GM03348 (cell line): ENCODE data around the gene ZNF853.
"Not testable (repeated sequence)": the region's sequence is repeated elsewhere in the genome, so short reads cannot be mapped to it uniquely, and the experiment has no call there.

ENCODE experiments used
- DNase-seq: peaks from one replicate; pipeline ENCODE4 v3.0.0; 2012; ENCODE audit warnings: low spot score

ZNF853 gene

DNA sequence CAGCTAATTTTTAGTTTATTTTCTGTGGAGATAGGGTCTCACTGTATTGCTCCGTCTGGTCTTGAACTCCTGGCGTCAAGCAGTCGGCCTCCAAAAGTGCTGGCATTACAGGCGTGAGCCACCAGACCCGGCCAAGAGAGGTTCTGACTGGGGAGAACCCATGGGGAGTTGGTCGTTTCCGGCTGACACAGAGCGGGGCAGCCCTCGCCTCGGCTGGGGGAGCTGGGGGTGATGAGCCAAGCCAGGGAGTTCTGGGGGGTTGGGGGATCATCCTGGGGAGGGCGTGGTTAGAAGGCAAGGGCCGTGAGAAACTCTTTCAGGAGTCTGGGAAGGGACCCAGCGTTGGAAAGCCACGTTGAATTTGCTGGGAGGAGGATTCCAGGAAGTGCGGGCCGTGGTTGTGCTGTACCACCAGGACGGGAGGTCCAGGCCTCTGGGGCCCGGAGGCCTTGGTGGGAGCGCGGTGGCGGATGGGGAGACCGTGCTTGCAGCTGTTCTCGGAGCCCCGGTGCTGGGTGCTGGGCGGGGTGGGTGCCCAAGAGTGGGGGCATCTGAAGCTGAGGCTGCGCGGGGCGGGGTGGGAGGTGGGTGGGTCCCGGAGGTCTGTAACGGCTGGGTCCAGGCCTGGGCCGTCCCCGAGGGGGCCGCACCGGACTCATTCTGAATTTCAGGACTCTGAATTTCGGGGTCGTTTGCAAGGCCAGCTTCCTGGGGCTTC, 8.4 kb upstream of the ZNF853 start:
- no peak for DNase-seq

DNA sequence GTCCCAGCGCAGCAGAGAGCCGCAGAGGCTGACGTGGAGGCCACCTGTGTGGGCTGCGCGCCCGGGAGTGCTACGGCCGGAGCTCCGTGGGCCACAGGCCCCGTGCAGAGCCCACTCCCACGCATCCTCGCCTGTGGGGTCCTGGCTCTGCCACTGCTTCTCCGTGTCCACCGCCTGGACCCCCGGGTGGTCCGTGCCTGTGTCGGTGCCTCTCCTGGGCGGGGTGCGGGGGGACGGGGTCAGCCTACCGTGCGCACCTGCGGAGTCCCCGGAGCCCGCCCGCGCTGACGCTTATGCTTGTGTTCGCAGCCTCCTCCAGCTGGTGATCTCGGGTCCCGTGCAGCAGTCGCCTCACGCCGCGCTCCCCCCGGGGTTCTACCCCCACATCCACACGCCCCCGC, 7.8 kb upstream of the ZNF853 start:
- no peak for DNase-seq

DNA sequence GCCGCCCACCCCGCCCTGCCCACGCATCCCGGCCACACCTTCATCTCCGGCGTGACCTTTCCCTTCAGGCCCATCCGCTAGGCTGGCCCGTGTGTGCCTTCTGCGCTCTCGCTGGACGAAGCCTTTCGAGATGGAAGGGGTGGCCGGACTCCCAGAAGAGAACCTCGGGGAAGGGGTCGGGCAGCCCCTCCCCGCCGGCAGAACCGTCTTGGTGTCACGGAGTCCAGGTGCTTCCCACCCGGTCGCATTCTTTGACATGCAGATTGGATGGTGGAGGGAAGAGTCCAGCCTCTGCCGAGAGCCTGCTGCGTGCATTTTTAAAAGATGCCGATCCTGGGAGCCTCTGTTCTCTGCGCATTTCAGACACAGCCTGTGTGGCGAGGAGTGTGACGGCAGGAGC, 7.3 kb upstream of the ZNF853 start:
- DNase-seq, result no peak

DNA sequence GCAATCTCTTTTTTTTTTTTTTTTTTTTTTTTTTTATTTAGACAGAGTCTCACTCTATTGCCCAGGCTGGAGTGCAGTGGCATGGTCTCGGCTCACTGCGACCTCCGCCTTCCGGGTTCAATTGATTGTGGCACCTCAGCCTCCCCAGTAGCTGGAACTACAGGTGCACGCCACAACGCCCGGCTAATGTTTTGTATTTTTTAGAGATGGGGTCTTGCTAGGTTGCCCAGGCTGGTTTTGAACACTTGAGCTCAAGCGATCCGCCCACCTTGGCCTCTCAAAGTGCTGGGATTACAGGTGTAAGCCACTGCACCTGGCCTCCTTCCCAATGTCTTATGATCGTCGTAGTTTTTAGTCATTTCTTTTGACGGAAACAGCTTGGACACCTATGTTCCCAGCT, 6.6 kb upstream of the ZNF853 start:
- DNase-seq, result no peak

DNA sequence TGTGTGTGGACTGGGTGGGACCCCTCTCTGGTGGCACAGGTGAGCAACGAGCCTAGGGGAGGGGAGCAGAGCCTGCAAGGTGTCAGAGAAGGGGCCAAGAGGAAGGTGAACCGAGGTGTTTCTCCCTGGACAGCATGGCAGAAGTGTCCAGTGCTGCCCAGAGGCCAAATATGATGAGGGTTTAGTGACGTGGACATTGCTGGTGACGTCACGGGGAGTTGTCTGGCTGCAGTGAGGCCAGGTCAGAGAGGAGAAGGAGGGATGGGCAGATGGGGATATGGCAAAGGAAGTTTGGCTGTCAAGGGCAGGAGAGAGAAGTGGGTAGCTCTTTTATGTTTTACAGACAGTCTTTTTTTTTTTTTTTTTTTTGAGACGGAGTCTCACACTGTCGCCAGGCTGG, 2.6 kb upstream of the ZNF853 start:
- no peak for DNase-seq

DNA sequence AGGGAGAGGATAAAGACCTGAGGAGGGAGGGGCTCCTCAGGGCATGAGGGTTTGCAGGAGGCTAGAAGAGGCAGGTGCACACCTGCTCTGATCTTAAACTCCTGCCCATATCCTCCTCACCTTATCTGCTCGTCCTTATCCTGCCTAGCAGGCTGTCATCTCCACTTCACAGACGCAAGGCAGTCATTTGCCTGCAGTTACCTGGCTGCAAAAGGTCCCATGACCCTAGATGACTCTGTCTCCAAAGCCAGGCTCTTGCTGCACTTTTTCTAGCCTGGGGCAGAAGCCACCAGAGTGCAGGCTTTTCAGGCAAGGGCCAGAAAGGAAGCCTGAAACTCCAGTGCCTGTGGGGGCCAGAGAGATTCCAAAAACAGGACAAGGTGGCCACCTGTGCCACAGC, 1.7 kb upstream of the ZNF853 start:
- DNase-seq, result no peak

DNA sequence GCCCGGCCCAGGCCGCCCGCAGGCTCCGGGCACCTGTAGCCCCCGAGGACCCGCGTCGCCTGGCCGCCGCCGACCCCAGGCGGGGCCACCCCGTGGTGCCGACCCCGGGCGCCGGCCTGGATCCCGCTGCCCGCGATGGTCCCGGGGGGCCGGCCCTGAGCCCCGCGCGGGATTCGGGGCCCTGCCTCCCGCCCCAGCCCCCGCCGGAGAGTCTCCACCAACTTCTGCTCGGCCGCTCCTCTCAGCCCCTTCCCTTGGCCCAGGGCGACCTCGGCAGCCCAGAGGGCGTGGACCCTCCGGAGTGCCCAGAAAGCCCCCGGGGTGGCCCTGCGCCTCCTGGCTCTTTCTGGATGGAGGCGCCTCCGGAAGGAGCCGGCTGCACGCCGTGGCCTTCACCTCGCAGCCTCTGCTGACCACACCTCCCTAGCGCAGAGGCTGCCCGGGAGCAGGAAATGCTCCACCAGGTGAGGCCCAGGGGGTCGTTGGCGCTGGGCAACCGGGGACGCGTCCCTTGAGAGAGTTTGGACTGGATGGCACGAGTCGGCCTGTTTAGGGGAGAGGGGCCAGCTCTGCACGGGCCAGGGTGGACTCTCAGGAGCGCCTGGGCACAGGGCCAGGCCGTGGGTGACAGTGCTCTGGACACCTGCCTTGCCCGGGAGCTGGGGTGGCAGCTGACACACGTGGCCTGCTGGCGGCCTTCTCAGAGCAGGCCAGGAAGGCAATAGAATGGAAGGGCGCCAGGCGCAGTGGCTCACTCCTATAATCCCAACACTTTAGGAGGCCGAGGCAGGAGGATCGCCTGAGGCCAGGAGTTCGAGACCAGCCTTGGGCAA, 529 bp downstream of the ZNF853 start:
- DNase-seq, result no peak

DNA sequence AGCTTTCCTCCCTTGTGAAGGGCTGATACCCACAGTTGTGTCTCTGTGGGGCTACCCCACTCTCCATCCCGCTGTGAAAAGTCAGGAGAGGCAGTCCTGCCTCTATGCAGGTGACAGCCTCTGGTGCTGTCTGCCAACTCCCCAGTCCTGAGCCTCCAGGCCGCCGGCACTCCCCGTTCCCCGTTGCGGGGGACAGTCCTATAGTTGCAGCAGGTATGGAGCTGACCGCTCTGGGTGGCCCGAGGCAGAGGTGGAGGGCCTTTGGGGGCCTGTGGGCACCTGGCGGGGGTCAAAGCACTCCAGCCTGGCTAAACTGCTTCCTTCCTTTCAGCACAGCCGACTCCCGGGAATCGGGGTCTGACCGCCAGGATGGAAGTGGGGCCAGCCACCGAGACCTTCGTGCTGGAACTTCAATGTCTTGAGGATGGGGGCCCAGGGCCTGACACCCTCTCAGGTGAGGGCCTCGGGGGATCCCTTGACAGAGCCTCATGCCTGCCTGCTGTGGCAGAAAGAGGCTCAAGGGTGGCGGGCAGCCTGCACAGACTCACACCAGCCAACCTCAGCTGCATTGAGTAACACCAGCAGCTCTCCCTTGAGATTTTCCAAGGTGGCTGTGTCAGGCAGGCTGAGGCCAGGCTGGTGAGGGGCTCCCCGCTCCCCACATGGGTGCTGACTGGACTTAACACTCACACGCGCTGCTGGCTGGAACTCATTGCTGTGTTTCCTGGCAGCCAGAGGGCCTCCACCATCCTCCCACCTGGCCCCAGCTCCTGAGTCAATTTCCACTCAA, 1.6 kb downstream of the ZNF853 start:
- no peak for DNase-seq

DNA sequence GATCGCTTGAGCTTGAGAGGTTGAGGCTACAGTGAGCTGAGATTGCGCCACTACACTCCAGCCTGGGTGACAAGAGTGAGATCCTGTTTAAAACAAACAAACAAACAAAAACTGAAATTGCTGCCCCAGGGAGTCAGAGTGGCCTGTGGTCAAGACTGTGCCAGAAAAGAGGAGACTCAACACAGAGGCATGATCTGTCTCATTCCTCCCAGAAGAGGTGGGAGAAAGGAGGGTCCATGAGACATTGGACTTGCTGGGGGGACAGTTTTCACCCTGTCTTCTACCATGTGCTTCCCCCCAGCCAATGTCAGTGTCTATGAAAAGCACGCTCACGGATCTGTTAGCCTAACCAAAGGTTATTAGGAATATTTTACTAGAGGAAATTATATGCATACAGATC, 3.2 kb downstream of the ZNF853 start:
- DNase-seq, result no peak

DNA sequence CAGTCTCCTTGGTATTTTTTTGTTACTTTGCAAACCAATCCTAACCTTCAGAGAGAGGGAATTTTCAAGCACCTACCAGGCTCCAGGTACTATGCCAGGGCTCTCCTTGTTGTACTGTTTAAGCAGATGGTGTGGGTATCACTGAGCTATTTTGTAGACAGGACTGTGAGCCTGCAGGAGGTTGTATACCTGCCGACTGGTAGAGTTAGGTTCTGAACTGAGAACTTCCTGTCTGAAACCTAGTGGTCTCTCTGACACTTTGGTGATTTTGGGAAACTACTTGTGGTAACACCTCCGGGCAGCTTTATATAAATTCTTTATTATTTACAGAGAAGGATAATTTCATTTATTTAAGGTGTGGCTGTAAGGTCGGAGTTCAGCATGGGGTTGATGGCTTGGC, 4.6 kb downstream of the ZNF853 start:
- no peak for DNase-seq

DNA sequence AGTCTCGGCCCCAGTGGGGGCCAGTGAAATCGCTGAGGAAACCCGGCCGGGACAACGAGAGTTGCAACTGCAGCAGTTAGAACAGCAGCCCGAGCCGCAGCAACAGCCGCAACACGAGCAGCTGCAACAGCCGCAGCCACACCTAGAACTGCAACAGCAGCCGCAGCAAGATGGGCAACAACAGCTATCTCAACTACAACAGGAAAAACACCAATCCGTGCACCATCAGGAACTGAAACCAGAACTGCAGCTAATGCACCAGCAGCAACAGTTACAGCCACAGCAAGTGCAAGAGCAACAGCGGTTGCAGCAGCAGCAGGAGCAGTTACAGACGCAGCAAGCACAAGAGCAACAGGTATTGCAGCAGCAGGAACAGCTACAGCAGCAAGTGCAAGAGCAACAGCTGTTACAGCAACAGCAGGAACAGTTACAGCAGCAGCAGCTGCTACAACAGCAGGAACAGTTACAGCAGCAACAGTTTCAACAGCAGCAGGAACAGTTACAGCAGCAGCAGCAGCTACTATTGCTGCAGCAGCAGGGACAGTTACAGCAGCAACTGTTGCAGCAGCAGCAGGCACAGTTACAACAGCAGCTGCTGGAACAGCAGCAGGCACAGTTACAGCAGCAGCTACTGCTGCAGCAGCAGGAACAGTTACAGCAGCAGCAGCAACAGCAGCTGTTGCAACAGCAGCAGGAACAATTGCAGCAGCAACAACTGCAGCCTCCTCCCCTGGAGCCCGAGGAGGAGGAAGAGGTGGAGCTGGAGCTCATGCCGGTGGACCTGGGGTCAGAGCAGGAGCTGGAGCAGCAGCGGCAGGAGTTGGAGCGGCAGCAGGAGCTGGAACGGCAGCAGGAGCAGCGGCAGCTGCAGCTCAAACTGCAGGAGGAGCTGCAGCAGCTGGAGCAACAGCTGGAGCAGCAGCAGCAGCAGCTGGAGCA, 6.1 kb downstream of the ZNF853 start:
- DNase-seq, result no peak

DNA sequence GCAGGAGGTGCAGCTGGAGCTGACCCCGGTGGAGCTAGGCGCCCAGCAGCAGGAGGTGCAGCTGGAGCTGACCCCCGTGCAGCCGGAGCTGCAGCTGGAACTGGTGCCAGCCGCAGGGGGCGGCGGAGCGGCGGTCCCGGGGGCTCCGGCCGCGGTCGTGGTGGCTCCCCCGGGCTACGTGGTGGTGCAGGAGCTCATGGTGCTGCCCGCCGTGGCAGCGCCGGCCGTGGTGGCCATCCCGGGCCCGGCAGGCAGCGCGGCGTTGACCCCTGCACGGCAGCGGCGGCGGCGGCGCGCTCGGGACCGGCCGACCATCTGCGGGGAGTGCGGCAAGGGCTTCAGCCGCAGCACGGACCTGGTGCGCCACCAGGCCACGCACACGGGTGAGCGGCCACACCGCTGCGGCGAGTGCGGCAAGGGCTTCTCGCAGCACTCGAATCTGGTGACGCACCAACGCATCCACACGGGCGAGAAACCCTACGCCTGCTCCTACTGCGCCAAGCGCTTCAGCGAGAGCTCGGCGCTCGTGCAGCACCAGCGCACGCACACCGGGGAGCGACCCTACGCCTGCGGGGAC, 6.8 kb downstream of the ZNF853 start:
- DNase-seq, result no peak

DNA sequence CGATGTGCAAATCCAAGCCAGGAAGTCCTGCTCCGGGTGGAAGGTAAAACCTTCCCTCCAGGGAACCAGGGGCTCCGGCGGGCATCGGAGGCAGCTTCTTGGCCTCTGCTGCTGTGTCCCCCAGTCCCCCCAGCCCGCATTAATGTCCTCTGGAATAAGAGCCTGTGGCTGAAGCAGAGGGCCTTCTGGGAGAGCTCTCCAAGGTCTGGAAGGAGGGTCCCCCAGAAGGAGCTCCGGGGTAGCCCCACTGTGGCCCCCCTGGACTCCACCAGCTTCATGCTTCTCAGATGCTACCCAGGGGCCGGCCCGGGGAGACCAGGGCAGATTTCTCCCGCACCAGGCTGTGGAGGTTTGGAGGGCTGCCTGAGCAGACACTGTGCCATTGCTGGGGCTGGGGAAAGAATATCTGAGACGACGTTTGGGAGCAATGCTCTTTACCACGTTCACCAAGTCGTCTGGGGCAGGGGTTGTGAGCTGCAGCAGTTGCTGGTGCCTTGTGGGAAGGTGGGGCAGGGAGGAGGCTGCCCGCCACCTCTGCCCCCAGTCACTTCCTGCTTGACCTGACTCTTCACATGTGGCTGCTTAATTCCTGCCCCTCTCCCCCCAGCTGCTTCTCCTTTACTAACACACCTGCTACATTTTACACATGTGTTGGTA, 8.3 kb downstream of the ZNF853 start:
- no peak for DNase-seq

DNA sequence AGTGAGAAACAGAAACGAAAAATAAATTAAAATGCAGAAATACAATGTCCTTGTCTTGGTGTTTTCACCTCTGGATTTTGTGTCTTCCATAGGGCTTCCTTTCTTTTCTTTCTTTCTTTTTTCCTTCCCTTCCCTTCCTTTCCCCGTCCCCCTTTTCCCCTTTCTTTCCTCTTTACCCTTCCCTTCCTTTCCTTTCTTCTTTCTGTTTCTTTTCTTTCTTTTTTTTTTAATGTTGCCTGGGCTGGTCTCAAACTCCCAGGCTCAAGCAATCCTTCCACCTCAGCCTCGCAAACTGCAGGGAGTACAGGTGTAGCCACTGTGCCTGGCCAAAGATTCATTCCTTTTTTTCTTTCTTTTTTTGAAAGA, 8.8 kb downstream of the ZNF853 start:
- no peak for DNase-seq

DNA sequence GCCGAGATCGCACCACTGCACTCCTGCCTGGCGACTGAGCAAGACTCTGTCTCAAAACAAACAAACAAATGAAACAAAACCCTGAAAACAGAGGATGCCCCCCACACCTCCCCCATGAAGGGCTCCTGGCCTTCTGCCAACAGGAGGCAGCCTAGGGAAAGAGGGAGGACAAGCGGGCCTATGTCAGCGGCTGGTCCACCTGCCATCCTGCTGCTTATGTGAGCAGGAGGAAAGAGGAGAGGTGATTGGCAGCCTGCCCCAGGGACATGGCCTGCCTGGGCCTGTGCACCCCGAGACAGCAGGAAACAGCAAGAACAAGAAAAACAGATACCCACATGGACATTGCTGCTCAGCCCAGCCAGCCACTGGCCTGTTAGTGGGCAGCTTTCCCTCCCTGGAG, 12.6 kb downstream of the ZNF853 start:
- no peak for DNase-seq

DNA sequence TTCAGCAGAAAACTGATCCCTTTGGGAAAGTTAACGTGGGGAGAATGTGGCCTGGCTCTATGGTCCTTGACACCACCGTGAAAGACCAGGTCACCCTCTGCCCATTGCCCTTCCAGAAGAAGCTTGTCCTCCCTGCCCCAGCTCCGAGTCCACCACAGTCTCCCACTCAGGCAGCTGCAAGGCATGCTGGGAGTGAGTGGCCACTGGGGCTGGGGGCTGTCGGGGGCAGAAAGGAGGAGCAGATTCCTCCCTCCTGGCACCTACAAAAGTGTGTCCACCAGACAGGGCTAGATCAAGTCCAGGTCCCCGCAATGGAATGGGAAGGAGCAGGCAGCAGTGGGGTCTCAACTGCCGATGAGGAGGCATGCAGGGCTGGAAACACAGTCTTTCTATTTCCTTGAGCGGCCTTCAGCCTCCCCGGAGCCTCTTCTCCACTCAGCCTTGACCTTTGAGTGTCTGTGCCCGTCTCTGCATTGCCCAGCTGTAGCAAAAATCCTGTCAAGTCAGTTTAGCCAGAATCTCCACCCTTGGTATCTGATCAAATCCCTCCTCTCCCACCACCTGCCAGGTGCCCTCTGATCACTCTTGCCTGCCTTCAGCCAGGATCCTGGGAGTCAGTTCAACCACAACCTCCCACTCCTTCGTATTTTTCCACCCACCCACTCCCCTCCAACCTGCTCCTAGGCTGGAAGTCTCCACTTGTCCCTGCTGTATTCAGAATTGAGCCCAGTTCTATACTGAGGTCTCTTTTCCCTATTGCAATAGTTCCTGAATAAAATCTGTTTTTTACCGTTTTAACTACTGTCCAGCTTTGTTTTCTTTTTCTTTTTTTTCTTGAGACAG, 14.8 kb downstream of the ZNF853 start:
- no peak for DNase-seq

DNA sequence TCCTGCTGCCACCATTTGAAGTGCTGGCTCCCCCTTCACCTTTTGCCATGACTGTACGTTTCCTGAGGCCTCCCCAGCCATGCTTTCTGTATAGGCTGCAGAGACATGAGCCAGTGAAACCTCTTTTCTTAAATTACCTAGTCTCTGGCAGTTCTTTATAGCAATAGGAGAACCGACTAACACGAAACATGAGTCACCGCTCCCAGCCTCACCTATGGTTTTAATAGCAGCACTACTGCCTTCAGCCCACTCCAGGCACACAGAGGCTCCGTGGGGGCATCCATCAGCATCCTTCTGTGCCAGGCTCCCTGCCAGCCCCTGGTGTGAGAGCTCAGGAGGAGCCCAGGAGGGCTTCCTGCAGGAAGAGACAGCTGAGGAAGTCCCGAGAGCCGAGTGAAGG, 16.2 kb downstream of the ZNF853 start:
- DNase-seq, result no peak

DNA sequence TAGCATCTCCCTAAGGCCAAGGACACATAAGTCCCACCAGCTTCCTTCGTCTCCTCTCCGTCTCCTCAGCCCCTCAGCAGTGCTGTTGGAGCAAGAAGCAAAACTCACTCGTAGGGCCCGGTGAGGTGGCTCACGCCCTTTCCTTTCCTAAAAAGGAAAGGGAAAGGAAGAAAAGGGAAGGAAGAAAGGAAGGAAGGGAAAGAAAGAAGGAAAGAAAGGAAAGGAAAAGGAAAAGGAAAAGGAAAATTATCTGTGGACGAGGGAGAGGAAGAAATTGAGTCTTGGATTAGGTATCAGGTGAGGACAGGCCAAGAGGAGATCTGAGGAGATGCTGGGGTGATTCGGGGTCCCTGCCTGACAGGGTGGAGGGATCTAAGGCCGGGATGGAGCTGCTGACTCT, 18.6 kb downstream of the ZNF853 start:
- DNase-seq, result no peak

DNA sequence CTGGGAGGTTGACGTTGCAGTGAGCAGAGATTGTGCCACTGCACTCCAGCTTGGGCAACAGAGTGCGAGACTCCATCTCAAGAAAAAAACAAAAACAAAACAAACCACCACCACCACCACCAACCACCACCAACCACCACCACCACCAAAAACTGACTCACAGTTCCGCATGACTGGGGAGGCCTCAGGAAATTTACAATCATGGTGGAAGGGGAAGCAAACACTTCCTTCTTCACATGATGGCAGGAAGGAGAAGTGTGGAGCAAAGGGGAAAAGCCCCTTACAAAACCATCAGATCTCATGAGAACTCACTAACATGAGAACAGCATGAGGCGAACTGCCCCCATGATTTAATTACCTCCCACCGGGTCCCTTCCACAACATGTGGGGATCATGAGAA, 19.6 kb downstream of the ZNF853 start:
- DNase-seq, result not testable (repeated sequence)
